GM19238 (cell line): ENCODE measurements around the gene DNAH2.
"Not testable (repeated sequence)": the region's sequence is repeated elsewhere in the genome, so short reads cannot be mapped to it uniquely, and the experiment has no call there.

Experiments
- DNase-seq: peaks from one replicate; pipeline ENCODE4 v3.0.0; 2011; ENCODE audit warnings: low spot score; ENCODE audit not compliant: insufficient read length

DNAH2 gene

DNA sequence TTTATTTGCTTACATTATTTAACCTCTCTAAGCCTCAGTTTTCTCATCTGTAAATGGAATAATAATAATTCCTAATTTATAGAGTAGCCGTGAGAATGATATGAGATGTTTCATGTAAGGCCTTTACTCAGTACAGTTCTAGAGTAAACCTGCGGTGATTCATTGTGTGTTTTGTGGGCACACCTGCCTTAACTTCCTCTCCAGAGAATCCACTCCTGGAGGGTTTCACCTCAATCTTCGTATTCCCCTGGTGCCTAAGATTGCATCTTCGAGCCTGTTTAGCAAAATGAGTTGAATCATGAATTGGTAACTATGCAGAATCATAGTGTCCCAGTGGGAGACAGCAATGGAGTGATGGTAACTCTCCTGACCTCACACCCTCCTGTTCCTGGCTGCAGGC, 52.3 kb downstream of the DNAH2 start:
- DNase-seq = no peak

- DNase-seq = no peak
Measured at GRCh38 chr17:7774055-7774521, 56.5 kb downstream of the DNAH2 start.

- no peak for DNase-seq
Measured at GRCh38 chr17:7775051-7775450, 57.5 kb downstream of the DNAH2 start.

DNA sequence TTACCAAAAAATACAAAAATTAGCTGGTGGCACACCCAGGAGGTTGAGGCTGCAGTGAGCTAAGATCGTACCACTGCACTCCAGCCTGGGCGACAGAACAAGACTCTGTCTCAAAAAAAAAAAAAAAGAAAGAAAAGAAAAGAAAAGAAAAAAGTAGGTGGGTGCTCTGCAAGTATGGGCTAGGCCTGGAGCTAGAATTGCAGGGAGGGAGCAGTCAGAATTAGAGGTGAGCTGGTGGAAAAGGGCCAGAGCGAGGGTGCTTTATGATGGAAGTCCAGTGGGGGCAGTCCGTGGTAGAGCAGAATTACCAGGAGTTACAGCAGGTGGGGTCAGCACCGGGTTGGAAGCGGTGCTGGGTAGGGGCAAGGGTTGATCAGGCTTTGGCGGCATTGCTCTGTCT, 59.5 kb downstream of the DNAH2 start:
- DNase-seq = no peak

DNA sequence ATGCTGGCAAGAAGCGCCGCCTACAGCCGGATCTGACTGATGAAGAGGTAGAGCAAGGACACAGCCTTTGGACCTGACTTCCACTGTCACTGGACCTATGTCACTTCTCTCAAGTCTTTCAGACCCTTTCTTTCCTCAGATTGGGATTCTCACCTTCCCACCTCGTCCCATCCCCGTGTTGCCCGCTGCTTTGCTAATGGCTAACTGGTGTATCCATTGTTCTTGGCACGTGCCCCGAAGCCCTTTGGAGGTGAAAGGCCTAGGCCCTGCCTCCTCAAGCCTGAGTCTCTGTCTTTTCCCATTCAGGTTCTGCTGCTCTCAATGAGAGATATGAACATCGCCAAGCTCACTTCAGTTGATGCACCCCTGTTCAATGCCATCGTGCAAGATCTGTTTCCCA, 63.2 kb downstream of the DNAH2 start:
- no peak for DNase-seq

DNA sequence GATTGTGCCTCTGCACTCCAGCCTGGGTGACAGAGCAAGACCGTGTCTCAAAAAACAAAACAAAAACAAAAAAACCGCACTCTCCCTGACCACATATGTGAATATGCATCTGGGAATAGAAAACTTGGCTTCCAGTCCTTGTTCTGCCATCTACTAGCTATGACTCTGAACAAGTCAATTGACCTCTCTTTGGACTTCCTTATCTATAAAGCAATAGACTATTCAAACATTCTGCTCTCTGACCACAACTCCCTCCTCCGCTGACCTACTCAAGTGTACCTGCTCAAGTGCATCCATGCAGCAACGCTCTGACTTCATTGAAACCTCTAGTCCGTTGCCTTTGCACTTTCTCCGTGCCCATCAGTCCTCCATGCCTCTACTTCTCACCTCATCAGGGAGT, 63.9 kb downstream of the DNAH2 start:
- peak; percentile 36 for DNase-seq

DNA sequence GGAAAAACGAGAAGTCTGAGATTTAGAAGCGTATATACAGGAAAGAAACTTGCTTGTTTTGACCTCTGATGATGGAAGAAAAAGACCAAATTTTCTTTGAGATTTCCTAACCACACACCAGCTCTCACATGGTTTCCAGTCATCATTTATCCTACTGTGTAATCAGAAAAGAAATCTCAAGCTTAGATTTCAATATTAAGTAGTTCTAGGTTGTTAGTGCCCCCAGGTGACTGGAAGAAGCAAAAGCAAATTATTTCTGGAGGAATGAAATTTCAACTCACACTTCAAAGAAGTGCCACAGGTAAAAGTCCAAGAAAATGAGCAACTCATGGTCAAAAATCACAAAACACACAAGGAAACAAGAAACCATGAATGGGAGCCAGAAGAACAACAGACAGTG, 64.7 kb downstream of the DNAH2 start:
- DNase-seq = no peak

DNA sequence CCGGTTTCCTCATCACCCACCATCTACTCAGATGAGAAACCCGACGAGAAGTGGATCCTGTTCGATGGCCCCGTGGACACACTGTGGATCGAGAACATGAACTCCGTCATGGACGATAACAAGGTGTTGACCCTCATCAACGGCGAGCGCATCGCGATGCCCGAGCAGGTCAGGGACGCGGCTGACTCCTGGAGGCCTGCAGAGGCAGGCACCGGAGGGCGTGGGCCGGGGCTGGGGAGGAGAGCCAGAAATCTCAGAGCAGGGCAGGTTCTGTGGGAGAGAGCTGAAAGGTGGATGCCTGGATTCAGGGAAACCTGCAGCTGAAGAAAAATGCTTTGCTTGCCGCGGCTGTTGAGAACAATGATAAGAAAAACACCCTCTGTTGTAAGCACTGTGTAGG, 69.3 kb downstream of the DNAH2 start:
- no peak for DNase-seq

GRCh38 chr17:7789131-7789530, 71.6 kb downstream of the DNAH2 start:
- no peak for DNase-seq

DNA sequence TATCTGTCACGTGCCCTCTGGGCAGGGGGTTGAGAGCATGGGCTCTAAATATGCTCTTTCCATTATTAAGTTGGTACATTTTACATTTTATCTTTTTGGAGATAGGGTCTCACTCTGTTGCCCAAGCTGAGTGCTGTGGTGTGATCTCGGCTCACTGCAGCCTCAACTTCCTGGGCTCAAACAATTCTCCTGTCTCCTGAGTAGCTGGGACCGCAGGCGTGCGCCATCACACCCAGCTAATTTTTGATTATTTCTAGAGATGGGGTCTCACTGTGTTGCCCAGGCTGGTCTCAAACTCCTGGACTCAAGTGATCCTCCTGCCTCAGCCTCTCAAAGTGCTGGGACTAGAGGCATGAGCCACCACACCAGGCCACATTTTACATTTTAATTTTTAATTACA, 72.6 kb downstream of the DNAH2 start:
- no peak for DNase-seq

- DNase-seq = no peak
Measured at GRCh38 chr17:7792611-7793010, 75.1 kb downstream of the DNAH2 start.

DNA sequence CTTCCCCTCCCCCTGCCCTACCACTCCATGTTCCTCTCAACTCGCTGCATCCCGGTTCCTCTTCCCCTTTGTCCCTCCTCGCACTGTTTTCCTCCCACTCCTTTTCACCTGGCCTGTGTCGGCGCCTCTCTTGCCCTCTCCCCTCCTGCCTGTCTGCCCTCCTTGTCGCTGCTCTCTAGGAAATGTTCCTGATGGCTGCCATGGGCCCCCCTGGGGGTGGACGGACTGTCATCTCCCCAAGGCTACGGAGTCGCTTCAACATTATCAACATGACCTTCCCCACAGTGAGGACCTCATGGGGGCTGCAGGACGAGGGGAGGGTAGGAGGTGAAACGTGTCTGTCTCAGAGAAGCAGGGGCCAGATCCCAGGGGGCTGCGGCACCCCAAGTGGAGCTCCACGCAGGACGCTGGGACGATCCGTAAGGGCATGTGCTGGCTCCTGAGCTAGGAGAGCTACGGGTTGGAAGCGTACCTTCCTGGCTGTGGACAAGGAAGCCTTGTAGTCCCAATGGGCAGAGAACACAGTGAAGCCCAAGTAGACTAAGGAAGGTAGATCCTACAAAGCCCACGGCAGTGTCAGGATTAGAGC, 76.6 kb downstream of the DNAH2 start:
- DNase-seq = no peak

- DNase-seq = no peak
Measured at GRCh38 chr17:7797976-7798375, 80.4 kb downstream of the DNAH2 start.

- DNase-seq = no peak
Measured at GRCh38 chr17:7798839-7799238, 81.3 kb downstream of the DNAH2 start.

DNA sequence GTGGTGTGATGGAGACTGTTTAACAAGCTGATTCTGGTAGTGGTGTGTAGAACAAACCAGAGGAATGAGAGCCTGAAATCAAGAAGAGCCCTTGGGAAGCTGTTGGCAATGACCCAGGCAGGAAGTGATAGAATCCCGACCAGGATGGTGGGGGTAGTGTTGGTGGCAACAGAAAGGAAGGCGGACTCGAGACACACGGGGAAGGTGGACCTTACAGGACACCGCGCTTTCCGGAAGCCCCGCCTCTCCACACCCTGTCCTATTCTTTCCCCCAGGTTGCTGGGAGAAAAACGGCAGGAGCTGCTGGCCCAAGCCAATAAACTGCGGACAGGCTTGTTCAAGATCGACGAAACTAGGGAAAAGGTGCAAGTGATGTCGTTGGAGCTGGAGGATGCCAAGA, 86.4 kb downstream of the DNAH2 start:
- no peak for DNase-seq

DNA sequence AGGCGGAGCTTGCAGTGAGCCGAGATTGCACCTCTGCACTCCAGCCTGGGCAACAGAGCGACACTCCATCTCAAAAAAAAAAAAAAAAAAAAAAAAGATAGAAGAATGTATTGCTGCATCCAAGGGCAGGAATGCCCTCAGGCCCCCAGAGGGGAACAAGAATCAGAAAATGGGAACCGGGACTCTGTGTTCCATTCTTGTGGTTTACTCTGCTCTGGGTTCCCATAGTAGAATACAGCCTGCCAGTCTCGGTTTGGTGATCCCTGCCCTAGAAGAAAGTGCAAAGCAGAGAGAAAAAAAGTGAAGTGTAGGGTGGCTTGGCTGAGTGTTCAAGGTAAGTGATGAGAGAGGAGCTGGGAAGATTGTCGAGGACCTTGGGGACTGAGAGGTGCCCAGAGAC, 89.0 kb downstream of the DNAH2 start:
- DNase-seq = no peak

GRCh38 chr17:7807206-7807605, 89.7 kb downstream of the DNAH2 start:
- no peak for DNase-seq

DNA sequence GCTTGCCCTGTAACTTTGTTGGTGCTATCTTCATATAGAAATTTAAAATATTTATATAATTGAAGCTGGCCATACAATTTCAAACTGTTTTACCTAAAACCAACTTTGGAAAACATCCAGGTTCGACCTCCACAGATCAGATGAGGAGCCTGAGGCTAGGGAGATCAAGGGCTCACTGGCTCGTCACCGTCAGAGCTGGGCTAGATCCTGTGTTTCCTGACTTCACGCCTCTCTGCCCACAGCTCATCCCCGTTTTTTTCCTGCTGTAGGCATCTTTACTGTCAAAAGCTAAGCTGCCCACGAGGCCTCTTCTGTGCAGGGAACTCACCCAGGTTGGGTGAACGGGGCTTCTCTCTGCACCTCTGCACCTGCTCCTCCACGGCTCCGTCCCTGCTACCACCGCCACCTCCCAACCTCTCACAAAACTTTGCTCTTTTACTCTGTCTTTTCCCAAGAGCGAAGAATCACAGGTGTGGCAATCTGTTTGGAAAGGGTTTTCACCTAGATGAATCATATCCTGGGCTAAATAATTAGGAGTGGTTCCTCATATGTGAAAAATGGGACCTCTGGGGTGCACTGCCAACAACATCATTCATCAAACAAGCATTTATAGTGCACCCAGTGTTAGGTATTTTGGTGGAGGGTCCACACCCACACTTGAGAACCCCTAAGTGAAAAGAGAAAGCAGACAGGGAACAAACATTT, 91.7 kb downstream of the DNAH2 start:
- DNase-seq = no peak

DNA sequence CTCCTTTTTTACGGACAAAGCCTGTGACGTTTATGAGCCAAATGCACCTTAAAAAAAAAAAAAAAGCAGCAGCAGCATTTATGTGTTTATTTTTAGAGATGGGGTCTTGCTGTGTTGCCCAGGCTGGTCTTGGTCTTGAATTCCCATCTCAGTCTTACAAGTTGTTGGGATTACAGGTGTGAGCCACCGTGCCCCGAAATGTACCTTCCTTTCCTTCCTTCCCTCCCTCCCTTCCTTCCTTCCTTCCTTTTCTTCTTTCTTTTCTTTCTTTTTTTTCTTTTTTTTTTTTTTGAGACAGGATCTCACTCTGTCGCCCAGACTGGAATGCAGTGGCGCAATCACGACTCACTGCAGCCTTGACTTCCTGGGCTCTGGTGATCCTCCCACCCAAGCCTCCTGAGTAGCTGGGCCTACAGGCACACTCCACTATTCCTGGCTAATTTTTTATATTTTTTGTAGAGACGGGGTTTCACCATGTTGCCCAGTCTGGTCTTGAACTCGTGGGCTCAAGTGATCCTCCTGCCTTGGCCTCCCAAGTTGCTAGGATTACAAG, 92.3 kb downstream of the DNAH2 start:
- not testable (repeated sequence) for DNase-seq

DNA sequence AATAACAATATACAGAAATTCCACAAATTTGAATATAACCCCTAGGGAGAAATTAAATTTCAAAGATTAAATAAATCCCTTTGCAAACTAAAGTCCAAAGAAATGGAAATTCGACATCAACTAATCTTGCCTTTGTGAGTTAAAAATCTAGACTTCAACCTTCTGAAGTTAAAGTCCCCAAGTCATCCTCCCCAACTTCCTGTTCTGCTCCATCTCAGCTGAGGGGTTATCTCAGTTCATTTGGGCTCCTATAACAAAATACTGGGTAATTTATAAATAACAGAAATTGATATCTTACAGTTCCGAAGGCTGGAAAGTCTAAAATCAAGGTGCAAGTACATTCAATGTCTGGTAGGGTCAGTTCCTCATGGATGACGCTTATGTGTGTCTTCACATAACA, 93.7 kb downstream of the DNAH2 start:
- DNase-seq = no peak

GRCh38 chr17:7814969-7815368, 97.4 kb downstream of the DNAH2 start:
- no peak for DNase-seq

DNA sequence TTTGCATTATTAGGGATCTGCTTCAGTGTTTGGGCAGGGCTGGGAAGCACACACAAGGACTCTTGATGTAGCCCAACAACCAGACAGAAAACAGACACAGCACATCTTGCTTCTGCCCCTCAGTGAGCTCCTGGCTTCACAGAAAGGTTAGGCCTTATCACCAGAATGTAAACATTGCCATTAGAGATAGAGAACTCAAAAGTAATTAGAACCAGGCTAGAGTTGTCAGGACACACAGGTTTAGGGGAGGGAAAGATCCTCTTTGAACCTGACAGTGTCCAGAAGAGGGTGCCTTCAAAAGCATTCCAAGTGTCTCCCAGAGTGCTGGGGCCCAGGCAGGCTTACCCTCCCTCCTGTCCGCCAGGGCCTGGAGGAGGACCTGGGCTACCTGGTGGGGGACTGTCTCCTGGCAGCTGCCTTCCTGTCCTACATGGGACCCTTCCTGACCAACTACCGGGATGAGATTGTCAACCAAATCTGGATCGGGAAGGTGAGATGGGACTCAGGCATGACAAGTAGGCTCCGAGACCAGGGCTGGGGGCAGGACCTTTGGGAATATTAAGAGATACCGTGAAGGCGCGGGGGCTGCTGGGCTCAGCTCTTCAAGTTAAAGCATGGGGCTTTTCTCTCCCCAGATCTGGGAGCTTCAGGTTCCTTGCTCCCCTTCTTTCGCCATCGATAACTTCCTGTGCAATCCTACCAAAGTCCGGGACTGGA, 99.5 kb downstream of the DNAH2 start:
- DNase-seq = no peak

DNA sequence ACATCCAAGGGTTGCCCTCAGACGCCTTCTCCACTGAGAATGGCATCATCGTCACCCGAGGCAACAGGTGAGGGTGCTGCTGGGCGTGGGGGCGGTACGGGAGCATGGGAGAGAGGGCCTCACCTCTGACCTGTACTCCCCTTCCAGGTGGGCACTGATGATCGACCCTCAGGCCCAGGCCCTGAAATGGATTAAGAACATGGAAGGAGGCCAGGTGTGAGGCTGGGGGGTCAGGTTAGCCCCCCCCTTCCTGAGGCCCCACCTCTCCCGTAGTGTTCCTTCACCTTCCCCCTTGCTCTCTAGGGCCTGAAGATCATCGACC, 100.1 kb downstream of the DNAH2 start:
- DNase-seq = no peak
